ENCODE data around the gene ST14.
A peak's percentile ranks its signal among the peaks of the same experiment; 100 is the strongest.
"Not testable (repeated sequence)": the region's sequence is repeated elsewhere in the genome, so short reads cannot be mapped to it uniquely, and the experiment has no call there.

ST14 gene

GRCh38 chr11:130209954-130210854 lies 50.6 kb downstream of the ST14 start:
- DNase-seq: no peak

GRCh38 chr11:130211144-130211543 lies 51.6 kb downstream of the ST14 start:
- DNase-seq: no peak

GRCh38 chr11:130211781-130212401 lies 52.3 kb downstream of the ST14 start:
- DNase-seq: no peak

GRCh38 chr11:130212431-130212961 lies 52.9 kb downstream of the ST14 start:
- DNase-seq: no peak

- DNase-seq: peak; percentile 64
Observed at GRCh38 chr11:130213143-130213978, 53.8 kb downstream of the ST14 start.

GRCh38 chr11:130213979-130214281 lies 54.3 kb downstream of the ST14 start:
- DNase-seq: no peak

- DNase-seq: no peak
Observed at GRCh38 chr11:130214861-130215530, 55.4 kb downstream of the ST14 start.

GRCh38 chr11:130215531-130216220 lies 56.1 kb downstream of the ST14 start:
- DNase-seq: no peak

GRCh38 chr11:130216221-130216550 lies 56.6 kb downstream of the ST14 start:
- DNase-seq: no peak

GRCh38 chr11:130216591-130217132 lies 57.1 kb downstream of the ST14 start:
- DNase-seq: no peak

- no peak for DNase-seq
Observed at GRCh38 chr11:130217133-130218031, 57.8 kb downstream of the ST14 start.

- no peak for DNase-seq
Observed at GRCh38 chr11:130218501-130219070, 59.0 kb downstream of the ST14 start.

- DNase-seq: no peak
Observed at GRCh38 chr11:130219148-130219547, 59.6 kb downstream of the ST14 start.

- no peak for DNase-seq
Observed at GRCh38 chr11:130220311-130221035, 60.9 kb downstream of the ST14 start.

GRCh38 chr11:130223291-130223971 lies 63.8 kb downstream of the ST14 start:
- DNase-seq: no peak

GRCh38 chr11:130227373-130227772 lies 67.8 kb downstream of the ST14 start:
- no peak for DNase-seq

- DNase-seq: not testable (repeated sequence)
Observed at GRCh38 chr11:130233486-130233885, 73.9 kb downstream of the ST14 start.

- DNase-seq: not testable (repeated sequence)
Observed at GRCh38 chr11:130233888-130234287, 74.3 kb downstream of the ST14 start.

GRCh38 chr11:130234315-130234714 lies 74.7 kb downstream of the ST14 start:
- no peak for DNase-seq

All from T-helper 9 cell (primary cell).